Activated T-cell treated with anti-CD3 and anti-CD28 coated beads for 48 hours (primary cell): ENCODE results near the gene USP47.
"Not testable (repeated sequence)": the region's sequence is repeated elsewhere in the genome, so short reads cannot be mapped to it uniquely, and the experiment has no call there.

Experiments
- DNase-seq: peaks from one replicate; pipeline ENCODE4 v3.0.0-alpha.2; 2020; ENCODE audit warnings: low read depth

Gene USP47

DNA sequence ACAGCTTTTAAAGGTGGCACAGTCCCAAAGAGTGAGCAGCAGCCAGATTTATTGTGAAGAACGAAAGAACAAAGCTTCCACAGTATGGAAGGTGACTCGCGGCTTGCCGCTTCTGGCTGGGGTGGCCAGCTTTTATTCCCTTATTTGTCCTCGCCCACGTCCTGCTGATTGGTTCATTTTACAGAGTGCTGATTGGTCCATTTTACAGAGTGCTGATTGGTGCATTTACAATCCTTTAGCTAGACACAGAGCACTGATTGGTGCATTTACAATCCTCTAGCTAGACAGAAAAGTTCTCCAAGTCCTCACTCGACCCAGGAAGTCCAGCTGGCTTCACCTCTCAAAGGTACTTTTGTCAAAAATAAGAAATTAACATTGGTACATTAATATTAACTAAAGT is 10.4 kb upstream of the USP47 start:
- not testable (repeated sequence) for DNase-seq

DNA sequence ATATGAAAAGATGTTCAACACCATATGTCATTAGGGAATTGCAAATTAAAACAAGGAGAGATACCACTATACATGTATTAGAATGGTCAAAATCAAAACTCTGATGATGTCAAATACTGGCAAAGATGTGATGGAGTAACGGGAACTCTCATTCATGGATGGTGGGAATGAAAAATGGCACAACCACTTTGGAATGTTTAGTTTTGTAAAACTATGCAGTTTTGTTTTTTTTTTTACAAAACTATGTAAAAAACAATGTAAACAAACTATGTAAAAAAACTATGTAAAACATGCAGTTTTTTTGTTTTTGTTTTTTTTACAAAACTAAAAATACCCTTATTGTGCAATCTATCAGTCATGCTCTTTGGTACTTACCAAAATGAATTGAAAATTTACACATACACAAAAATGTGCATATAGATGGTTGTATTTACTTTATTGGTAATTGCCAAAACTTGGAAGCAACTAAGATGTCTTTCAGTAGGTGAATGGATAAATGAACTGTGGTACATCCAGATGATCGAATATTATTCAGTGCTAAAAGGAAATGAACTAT is 5.0 kb upstream of the USP47 start:
- DNase-seq = no peak

DNA sequence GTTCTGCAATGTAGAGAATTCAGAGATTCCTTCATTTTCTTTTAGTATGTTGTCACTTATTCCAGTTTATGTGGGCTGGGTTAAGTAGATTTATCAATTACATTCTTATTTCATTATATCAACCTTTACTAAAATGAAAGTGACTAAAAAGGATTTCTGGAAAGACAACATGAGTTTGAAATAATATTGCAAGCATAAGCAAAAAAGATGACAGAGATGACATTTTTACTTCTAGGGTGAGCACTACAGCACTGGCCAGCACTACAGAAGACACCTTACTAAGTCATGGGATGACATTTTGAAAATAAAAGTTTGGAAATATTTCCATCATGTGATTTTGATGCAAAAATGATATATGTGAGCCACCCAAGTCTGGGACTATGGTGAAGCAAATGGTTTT is 2.1 kb upstream of the USP47 start:
- DNase-seq = no peak

DNA sequence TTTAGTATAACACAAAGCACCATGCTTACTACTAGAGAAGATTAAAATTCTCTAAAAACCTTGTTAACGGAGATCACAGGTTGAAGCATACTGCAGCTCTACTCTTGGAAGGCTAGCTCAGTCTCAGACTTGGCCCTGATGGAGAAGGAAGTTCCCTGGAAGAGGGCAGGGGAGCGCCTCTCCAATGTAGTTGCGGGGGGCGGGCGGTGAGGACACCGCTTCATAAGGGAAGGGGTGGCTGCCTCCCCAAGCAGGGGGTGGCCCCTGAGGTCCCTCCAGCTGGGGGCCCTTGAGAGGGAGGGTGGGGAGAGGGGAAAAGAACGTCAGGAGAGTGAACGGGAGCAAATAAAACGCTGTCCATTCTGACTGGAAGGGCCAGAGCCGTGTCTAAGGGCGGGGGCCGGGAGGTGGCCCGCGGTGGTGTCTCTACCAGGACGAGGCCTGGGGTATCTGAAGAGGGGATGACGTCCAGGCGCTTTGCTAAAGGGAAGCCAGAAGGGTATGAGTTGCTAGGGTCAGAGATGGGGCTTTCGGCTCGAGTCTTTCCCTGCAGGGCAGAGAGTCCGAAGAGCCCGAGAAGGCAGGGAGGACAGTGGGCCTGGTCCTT is 553 bp upstream of the USP47 start:
- no peak for DNase-seq

DNA sequence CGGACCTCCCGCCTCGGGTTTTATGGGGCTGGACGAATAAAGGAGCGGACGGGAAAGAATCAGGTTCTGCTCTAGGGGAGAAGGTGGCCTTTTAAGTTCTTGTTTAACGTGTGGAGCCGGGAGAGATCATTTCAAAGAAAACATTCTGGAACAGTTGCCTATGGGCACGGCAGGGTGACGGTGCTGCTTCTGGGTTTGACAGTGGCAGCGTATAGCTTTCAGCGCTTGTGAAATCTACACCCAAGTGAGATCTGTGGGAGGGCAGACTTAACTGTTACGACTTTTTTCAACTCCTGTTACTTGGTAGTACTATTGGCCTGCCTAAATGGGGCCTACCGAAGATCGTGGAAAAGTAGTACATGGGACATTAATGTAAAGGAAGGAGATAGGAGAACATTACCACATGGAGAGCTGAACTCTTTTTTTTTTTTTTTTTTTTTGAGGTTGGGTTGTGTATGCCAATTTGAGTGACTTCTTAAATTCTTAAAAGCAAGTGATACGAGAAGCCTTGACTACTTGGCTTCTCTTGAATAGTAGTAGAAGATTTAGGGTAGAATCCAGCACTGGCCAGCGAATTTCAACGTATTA is 743 bp downstream of the USP47 start:
- DNase-seq = peak; percentile 48

DNA sequence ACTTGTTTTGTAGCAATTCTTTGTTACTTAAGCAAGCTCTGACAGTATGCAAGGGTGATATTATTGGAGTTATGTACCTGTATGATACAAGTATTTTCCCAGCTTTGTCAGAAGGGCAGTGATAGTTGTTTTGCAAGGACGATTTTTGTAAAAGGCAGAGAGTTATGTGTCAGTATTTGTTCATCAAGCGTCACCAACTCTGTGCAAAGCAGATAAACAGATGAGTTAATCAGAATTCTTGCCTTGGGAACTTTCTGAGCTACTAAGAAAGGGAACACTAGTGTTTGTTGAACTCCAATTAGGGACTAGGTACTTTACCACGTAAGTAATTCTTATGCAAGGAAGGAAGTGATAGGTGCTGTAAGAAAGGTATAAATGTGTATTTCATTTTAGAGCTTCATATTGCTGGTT is 1.4 kb downstream of the USP47 start:
- no peak for DNase-seq

DNA sequence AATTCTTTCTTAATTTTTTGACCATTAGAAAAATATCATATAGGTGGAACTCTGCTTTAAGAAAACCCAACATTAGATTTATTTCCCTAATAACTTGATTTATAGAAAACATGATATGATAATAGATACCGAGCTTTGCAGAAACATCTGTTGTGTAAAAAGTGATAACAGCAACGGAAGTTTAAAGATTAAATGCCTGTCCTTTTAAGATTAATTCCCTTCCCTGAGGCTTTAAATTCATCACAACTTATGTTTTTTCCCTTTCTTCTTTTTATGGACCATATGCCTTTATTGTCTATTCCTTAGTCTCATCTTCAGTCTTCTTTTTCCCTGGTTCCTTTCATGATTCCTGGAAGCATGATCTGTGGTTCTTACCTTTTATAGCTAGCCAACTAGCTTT is 1.9 kb downstream of the USP47 start:
- DNase-seq = no peak

DNA sequence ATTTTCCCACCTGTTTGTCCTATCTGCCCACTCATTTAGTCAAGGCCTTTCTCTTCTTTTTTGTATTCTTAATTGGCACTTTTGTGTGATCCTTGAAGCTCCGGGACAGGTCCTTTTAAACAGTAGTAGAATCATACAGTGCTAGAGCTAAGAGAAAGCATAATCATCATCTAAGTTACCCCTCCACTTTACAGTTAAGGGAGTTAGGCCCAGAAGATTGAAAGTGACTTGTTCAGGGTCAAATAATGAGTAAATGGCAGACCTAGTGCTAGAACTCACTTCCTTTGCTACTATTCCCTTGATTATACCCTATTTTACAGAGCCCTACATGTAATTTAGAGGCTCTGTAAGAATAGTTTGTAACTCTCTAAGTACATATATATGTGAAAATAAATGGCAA is 2.5 kb downstream of the USP47 start:
- no peak for DNase-seq

DNA sequence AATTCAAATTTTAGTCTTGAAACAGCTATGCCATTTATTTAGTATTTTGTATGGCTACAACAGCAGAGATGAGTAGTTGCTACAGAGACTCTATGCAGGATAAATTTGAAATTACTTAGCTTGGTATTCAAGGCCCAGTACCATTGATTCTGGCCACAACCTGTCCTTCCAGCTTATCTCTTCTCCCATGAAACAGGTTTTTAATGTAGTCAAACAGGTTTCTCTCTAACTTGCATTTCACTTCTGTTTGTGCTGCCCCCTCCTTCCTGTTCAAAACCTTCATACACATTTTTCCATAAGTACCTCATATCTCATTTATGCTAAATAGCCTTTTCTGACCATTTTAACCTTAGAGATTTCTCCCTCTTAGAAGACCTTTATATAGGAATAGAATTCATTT is 3.3 kb downstream of the USP47 start:
- no peak for DNase-seq

DNA sequence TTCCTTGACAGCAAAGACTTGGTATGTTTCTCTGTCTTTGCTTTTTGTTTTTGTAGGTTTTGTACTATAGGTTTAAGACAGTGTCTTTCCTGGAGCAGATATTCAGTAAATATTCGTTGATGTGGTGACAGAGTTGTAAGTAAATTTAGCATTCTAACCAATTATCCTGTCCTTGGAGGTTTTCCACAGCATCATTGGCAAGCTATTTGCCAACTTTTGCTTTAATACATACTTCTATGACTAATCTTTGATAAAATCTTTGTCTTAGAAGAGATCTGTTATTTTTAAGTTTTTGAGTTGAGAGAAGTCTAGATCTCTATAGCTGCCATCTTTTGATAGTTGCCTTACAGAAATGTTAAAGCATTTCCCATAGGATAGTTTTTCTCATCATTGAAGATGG is 3.8 kb downstream of the USP47 start:
- no peak for DNase-seq

DNA sequence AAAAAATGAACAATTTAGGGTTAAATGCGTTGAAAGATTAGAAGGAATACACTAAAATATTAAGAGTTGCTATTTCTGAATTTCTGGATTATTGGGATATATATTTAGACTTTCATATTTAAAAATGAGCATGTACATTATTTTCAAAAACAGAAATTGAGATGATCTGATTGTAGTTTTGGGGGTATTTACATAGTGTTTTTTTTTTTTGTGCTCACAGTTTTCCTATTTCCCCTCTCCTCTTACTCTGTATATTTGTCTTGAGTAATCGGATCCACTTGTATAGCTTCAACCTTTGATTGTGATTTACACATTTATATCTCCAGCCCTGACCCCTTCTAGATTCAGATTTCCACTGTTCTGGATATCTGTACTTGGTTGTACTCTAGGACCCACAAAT is 5.3 kb downstream of the USP47 start:
- DNase-seq = no peak

DNA sequence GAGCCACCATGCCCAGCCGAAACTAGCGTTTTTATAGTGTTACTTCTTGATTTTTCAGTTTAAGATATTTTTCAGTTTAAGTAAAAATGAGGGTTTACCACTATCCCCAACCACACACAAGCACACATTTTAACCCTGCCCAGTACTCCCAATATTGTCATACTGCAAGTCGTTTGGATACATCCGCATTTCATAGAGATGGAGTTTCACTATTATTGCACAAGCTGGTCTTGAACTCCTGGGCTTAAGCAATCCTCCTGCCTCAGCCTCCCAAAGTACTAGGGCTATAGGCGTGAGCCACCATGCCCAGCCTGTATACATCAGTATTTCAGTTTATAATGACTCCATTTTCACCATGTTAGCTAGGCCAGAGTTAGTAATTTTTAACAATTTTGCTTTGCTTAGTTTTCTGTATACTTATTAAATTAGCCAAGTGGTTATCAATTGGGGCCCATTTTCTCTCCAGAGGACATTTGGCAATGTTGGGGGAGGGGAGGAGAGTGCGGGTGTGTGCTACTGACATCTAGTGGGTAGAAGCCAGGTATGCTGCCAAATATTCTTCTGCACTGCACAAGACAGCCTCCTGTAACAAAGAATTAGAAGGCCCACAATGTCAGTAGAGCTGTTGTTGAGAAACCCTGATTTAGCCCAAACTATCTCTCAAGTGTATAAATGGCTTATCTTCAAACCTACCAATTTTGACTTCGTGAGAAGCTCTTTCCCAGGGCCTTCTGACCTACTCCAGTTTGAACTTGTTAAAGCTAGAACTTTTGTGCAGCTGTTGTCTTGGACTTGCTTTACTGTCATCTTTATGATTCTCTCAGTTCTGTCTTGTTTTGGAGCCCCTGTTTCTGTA is 7.3 kb downstream of the USP47 start:
- DNase-seq = peak; percentile 43

DNA sequence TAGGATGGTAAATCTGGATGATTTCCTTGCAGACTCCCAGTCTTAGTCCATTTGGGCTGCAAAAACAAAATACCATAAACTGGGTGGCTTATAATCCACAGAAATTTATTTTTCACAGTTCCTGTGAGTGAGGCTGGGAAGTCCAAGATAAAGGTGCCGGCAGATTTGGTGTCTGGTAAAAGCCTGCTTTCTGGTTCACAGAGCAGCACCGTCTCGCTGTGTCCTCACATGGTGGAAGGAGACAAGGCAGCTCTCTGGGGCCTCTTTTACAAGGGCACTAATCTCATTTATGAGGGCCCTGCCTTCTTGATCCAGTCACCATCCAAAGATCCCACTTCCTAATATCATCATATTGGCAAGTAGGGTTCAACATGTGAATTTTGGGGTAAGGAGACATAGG is 8.9 kb downstream of the USP47 start:
- DNase-seq = no peak

DNA sequence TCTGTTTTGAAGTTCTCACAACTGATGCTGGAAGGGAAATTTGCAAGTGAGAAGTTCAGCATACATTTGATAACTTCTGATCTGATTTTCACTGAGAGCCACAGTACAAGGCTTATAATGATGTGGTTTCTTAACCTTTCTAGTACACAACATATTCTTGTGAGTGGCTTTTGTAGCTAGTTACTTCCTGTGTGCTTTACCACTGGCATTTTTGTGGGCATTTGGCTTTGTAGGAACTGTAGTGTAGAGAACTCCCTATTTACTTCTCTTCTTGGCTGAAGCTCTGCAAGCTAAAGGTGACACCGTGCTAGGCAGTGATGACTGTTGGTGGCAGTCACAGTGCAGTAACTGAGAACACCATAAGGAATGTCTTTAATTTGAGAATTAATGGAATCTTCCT is 14.9 kb downstream of the USP47 start:
- no peak for DNase-seq

DNA sequence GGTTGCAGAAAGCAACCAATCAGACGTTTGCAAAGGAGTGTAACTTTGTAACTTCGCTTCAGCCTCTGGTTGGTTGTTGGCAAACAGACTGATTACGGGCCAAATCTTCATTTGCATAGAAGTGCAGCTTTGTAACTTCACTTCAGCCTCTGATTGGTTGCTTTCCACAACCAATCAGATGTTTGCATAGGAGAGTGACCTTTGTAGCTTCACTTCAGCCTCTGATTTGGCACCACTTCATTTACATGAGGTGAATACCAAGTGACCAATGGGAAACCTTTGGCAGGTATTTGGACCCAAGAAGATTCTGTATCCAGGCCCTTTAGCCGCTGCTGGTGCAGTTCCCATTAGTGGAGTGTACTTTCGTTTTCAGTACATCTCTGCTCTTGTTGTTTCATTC is 16.0 kb downstream of the USP47 start:
- DNase-seq = no peak

DNA sequence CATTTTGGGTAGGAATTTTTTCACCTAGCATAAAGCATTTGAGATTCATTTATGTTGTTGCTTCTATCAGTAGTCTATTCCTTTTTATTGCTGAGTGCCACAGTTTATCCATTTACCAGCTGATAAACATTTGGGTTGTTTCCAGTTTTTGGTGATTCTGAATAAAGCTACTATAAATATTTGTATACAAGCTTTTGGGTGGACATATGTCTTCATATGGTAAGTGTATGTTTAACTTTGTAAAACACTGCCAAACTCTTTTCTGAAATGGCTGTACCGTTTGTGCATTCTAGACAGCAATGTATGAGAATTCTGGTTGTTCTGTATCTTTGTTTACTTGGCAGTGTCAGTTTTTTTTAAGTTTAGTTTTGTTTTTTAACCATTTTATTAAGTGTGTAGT is 16.9 kb downstream of the USP47 start:
- no peak for DNase-seq

DNA sequence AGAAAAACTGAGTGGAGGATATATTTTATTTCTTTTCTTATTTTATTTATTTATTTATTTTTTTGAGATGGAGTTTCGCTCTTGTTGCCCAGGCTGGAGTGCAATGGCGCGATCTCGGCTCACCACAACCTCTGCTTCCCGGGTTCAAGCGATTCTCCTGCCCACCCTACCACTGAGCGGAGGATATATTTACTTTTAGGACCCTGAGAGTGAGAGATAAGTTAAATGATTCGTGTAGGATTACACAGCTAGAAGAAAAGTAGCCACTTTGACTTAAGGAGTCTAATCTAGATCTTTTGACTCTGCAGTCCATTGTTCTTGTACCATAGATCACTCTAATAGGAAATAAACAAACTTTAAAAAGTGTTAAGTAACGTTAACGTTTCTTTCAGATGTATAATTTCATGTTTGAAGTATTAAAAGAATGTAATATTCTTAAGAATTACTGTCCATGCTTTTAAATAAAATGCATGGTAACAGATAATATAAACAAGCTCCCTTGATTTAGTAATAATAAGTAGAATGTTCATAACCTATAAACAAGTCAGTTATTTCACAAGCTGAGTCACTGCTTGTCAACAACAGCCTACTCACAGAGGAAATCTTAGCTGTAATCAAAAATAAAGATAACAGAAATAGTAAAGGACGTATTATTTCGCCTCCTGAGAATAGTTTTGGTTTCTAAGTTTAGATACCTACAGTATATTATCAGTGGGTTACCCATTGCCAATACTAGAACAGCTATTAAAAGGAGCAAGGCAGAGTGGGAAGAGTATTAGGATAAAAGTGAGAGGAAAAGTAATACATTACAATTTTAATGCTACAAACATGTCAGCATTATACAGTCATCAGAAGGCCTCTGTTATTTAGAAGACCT is 18.6 kb downstream of the USP47 start:
- DNase-seq = no peak

DNA sequence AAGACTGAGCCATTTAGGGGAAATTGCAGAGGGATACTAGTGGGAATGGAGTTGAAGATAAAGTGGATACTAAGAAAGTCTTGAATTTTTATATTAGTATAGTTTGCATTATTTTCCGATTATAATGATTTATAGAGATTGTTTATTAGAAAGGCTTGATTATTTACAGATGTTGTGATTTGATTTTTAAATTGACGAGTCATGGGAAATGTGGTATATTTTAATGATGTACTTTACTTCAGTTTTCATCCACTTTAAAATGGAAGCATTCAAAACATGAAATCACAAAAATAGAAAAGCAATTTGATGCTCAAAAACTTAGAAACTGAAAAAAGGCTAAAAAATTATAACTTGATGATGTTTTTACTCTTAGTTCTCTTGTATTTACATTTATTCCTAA is 21.2 kb downstream of the USP47 start:
- DNase-seq = no peak

DNA sequence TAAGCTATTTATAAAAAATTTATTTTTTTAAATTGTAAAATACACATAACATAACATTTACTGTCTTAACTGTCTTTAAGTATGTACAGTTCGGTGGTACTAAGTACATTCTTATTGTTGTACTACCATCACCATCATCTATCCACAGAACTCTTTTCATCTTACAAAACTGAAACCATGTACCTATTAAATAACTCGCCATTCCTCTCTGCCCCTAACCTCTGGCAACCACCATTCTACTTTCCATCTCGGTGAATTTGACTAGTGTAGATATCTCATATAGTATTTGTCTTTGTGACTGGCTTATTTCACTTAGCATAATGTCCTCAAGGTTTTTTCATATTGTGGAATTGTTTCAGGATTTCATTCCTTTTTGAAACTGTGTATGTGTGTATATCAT is 22.6 kb downstream of the USP47 start:
- no peak for DNase-seq

DNA sequence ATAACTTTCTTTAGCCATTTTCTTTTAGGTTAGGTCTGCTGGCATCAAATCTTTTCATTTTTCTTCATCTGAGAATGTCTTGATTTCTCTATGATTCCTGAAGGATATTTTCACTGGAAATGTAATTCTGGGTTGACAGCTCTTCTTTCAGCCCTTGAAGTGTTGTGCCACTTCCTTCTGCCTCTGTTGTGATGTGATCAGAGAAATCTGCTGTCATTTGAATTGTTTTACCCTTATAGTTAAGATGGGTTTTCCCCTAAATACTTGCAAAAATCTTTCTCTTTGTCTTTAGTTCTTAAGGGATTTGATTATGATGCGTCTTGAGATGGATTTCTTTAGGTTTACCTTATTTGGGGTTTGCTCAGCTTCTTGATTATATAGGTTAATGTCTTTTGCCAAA is 23.0 kb downstream of the USP47 start:
- DNase-seq = no peak

DNA sequence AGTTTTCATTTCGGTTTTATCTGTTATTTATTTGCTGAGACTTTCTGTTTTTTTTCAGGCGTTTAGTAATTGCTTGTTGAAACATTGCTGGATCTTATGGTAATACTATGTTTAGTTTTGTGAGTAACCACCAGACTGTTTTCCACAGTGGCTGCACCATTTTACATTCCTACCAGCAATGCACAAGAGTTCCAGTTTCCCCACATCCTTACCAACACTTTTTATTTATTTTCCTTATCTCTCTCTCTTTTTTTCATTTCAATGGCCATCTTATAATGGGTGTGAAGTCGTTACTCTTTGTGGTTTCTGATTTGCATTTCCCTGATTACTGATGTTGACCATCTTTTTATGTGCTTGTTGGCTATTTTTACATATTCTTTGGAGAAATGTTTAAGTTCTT is 23.7 kb downstream of the USP47 start:
- DNase-seq = no peak

DNA sequence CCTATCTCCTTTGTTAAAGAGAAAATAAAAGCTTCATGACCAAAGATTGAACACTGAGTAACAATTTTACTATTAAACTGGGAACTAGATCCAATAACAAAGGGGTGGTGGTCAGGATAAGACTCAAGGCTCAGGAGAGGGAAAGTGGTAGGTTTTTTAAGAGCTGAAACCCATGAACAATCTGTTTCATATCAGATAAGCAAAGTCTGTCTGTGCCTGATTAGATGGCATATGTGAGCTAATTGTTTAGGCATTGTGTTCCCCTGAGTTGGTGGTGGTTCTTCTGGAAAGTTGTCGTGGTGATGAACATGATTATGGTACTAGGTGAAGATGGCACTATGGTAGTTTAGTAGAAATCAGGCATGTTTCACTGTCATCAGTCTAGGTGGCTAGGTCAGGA is 24.4 kb downstream of the USP47 start:
- no peak for DNase-seq
